ENCODE measurements around the gene HSD11B1. TPM values are rescaled to one million over a fixed set of nuclear protein-coding genes. Genes with fewer than 3 reads are reported as not detected.

The HSD11B1 gene
- total and polyA plus RNA-seq, 4 donors: 0.09 to 488 (median 304) TPM

DNA sequence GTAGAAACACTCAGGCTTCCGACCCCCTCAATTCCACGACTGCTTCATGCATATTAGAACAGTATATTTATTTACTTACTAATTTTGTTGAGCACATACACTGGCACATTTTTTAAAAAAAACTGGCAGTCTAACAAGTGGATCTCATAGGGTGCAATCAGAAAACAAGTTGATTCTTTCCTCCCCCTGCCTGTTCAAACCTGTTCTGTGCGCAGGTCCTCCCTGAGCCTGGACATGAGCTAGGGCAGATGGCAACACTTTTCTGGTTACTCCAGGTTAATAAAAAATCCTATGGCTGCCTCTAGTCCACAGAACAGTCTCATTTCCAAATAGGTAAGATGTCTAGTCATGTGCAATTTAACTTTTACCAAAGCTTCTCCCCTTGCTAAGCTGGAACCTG, 18.6 kb downstream of the HSD11B1 start:
- Histone ChIP-seq H3K9me3 (ENCODE audit: control insufficient read depth in 4 of 4, low read length in 3 of 4) (no peaks in the 10 kb centered on the region), H3K9ac (ENCODE audit: low read depth in 1 of 2, low read length in 2 of 2) (peak overlapping the region in 1 of 2 donors; percentile 40), H3K27ac (ENCODE audit: low read depth in 1 of 2, low read length in 2 of 2) (peak overlapping the region; percentile 93 to 98), H3K4me3 (ENCODE audit: low read depth in 1 of 3, low read length in 3 of 3) (no peak overlapping the region), H3K27me3 (ENCODE audit: control insufficient read depth in 4 of 4, insufficient read depth in 4 of 4, low read length in 3 of 4) (no peaks in the 10 kb centered on the region), H3K4me1 (ENCODE audit: control insufficient read depth in 4 of 4, insufficient read depth in 4 of 4, low read length in 3 of 4) (peaks cover 9 to 56% (median 23%) of the 10 kb centered on the region in 4 donors), H3K36me3 (ENCODE audit: control insufficient read depth in 4 of 4, insufficient read depth in 3 of 4, low read depth in 1 of 4, low read length in 3 of 4) (peaks cover 0 to 2% (median 0%) of the 10 kb centered on the region in 4 donors)
- no peak for DNase-seq (ENCODE audit: low spot score)
- WGBS: 48% methylated on average over 3 of the region's 3 CpGs
- TF ChIP-seq GABPA (IDR thresholded peaks at IDR 0.05 in 1 of 2, conservative IDR thresholded peaks at IDR 0.05 in 1 of 2): no peak
- peak in 1 of 2 donors; percentile 15 for TF ChIP-seq HNF4A (conservative IDR thresholded peaks at IDR 0.05)
- peak in 1 of 2 donors; percentile 29 for TF ChIP-seq RXRA (IDR thresholded peaks at IDR 0.05)
- TF ChIP-seq SP1 (IDR thresholded peaks at IDR 0.05): no peak
- no peak for TF ChIP-seq TAF1 (conservative IDR thresholded peaks at IDR 0.05)
- no peak for TF ChIP-seq NR2F2 (IDR thresholded peaks at IDR 0.05)

DNA sequence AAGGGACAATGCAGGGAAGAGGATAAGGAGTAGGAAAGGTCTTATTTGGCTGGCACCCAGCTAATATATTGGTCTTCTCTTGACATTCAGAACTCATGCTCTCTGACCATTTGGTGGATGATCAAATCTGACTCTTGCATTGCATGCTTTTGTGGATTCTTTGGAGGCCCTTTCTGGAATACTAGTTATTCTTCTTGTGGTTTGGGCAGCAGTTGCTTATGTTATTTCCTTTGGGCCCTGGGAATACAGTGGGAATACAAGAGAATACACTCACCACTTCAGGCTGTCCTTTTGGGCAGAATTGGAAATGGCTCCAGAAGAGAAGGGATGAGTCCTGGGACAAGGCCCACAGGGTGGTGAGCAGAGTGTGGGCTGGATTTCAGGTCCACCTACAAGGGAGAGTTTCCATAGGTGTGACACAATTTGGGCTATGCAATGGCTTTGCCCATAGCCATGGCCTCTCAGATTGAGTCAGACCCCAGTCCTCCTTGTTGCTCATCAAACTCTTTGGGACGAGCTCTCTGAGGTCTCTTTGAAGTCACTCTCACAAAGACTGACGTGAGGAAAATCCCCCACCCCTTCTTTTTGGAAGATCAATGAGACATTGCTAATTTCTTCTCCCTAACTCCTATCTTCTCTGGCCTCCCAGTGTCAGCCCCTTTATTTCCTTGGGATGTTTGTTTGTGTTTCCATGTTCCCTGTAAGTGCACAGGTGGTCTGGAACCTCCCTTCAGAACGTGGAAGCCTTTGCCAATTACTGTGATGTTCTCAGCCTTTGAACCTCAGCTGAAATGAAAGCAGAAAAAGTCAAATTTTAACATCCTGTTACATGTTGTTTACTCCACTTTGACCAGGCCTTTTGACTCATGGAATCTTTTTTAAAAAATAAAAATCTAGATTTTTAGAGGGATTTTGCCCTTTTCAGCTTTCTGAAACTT, 19.4 kb downstream of the HSD11B1 start:
- 29% methylated on average over 3 of the region's 3 CpGs for WGBS
- no peaks in the 10 kb centered on the region for H3K27me3 ChIP-seq (ENCODE audit: control insufficient read depth in 4 of 4, insufficient read depth in 4 of 4, low read length in 3 of 4)
- H3K4me1 ChIP-seq (ENCODE audit: control insufficient read depth in 4 of 4, insufficient read depth in 4 of 4, low read length in 3 of 4): peaks cover 9 to 56% (median 23%) of the 10 kb centered on the region in 4 donors
- H3K9ac ChIP-seq (ENCODE audit: low read depth in 1 of 2, low read length in 2 of 2): peak overlapping the region; percentile 37 to 91
- H3K9me3 ChIP-seq (ENCODE audit: control insufficient read depth in 4 of 4, low read length in 3 of 4): no peaks in the 10 kb centered on the region
- no peak overlapping the region for H3K4me3 ChIP-seq (ENCODE audit: low read depth in 1 of 3, low read length in 3 of 3)
- TF ChIP-seq RXRA (IDR thresholded peaks at IDR 0.05) (peak; percentile 66 to 84), EGR1 (IDR thresholded peaks at IDR 0.05; ENCODE audit: low read depth in 2 of 2) (peak in 1 of 2 donors; percentile 86), GABPA (IDR thresholded peaks at IDR 0.05 in 1 of 2, conservative IDR thresholded peaks at IDR 0.05 in 1 of 2) (no peak), HNF4G (IDR thresholded peaks at IDR 0.05) (peak; percentile 67), NR2F2 (IDR thresholded peaks at IDR 0.05) (no peak), YY1 (IDR thresholded peaks at IDR 0.05) (peak; percentile 83), JUND (IDR thresholded peaks at IDR 0.05) (peak in 1 of 2 donors; percentile 64), SP1 (IDR thresholded peaks at IDR 0.05) (peak; percentile 90), HNF4A (conservative IDR thresholded peaks at IDR 0.05) (peak; percentile 87 to 91), FOXA1 (IDR thresholded peaks at IDR 0.05) (peak; percentile 69), FOXA2 (IDR thresholded peaks at IDR 0.05) (peak; percentile 50), TAF1 (conservative IDR thresholded peaks at IDR 0.05) (no peak), RAD21 (IDR thresholded peaks at IDR 0.05) (peak; percentile 29 to 43)
- TF ChIP-seq, protein P1, sequence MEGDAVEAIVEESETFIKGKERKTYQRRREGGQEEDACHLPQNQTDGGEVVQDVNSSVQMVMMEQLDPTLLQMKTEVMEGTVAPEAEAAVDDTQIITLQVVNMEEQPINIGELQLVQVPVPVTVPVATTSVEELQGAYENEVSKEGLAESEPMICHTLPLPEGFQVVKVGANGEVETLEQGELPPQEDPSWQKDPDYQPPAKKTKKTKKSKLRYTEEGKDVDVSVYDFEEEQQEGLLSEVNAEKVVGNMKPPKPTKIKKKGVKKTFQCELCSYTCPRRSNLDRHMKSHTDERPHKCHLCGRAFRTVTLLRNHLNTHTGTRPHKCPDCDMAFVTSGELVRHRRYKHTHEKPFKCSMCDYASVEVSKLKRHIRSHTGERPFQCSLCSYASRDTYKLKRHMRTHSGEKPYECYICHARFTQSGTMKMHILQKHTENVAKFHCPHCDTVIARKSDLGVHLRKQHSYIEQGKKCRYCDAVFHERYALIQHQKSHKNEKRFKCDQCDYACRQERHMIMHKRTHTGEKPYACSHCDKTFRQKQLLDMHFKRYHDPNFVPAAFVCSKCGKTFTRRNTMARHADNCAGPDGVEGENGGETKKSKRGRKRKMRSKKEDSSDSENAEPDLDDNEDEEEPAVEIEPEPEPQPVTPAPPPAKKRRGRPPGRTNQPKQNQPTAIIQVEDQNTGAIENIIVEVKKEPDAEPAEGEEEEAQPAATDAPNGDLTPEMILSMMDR (IDR thresholded peaks at IDR 0.05; ENCODE audit: low read depth, low read length, missing input control): no peak
- TF ChIP-seq, protein P2, sequence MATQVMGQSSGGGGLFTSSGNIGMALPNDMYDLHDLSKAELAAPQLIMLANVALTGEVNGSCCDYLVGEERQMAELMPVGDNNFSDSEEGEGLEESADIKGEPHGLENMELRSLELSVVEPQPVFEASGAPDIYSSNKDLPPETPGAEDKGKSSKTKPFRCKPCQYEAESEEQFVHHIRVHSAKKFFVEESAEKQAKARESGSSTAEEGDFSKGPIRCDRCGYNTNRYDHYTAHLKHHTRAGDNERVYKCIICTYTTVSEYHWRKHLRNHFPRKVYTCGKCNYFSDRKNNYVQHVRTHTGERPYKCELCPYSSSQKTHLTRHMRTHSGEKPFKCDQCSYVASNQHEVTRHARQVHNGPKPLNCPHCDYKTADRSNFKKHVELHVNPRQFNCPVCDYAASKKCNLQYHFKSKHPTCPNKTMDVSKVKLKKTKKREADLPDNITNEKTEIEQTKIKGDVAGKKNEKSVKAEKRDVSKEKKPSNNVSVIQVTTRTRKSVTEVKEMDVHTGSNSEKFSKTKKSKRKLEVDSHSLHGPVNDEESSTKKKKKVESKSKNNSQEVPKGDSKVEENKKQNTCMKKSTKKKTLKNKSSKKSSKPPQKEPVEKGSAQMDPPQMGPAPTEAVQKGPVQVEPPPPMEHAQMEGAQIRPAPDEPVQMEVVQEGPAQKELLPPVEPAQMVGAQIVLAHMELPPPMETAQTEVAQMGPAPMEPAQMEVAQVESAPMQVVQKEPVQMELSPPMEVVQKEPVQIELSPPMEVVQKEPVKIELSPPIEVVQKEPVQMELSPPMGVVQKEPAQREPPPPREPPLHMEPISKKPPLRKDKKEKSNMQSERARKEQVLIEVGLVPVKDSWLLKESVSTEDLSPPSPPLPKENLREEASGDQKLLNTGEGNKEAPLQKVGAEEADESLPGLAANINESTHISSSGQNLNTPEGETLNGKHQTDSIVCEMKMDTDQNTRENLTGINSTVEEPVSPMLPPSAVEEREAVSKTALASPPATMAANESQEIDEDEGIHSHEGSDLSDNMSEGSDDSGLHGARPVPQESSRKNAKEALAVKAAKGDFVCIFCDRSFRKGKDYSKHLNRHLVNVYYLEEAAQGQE (IDR thresholded peaks at IDR 0.05): peak; percentile 39
- TF ChIP-seq, protein P3, sequence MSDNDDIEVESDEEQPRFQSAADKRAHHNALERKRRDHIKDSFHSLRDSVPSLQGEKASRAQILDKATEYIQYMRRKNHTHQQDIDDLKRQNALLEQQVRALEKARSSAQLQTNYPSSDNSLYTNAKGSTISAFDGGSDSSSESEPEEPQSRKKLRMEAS (IDR thresholded peaks at IDR 0.05): peak; percentile 62
- TF ChIP-seq, protein P4, sequence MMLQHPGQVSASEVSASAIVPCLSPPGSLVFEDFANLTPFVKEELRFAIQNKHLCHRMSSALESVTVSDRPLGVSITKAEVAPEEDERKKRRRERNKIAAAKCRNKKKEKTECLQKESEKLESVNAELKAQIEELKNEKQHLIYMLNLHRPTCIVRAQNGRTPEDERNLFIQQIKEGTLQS (IDR thresholded peaks at IDR 0.05): no peak
- TF ChIP-seq, protein P5, sequence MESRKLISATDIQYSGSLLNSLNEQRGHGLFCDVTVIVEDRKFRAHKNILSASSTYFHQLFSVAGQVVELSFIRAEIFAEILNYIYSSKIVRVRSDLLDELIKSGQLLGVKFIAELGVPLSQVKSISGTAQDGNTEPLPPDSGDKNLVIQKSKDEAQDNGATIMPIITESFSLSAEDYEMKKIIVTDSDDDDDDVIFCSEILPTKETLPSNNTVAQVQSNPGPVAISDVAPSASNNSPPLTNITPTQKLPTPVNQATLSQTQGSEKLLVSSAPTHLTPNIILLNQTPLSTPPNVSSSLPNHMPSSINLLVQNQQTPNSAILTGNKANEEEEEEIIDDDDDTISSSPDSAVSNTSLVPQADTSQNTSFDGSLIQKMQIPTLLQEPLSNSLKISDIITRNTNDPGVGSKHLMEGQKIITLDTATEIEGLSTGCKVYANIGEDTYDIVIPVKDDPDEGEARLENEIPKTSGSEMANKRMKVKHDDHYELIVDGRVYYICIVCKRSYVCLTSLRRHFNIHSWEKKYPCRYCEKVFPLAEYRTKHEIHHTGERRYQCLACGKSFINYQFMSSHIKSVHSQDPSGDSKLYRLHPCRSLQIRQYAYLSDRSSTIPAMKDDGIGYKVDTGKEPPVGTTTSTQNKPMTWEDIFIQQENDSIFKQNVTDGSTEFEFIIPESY (IDR thresholded peaks at IDR 0.05): peak; percentile 63
- DNase-seq (ENCODE audit: low spot score): no peak
- peak overlapping the region; percentile 93 to 98 for H3K27ac ChIP-seq (ENCODE audit: low read depth in 1 of 2, low read length in 2 of 2)
- H3K36me3 ChIP-seq (ENCODE audit: control insufficient read depth in 4 of 4, insufficient read depth in 3 of 4, low read depth in 1 of 4, low read length in 3 of 4): peaks cover 0 to 2% (median 0%) of the 10 kb centered on the region in 4 donors

Data from liver (tissue), 9 donors.